ENCODE data around the gene GPR152.
"Not testable (repeated sequence)": the region's sequence is repeated elsewhere in the genome, so short reads cannot be mapped to it uniquely, and the experiment has no call there.

Gene GPR152

DNA sequence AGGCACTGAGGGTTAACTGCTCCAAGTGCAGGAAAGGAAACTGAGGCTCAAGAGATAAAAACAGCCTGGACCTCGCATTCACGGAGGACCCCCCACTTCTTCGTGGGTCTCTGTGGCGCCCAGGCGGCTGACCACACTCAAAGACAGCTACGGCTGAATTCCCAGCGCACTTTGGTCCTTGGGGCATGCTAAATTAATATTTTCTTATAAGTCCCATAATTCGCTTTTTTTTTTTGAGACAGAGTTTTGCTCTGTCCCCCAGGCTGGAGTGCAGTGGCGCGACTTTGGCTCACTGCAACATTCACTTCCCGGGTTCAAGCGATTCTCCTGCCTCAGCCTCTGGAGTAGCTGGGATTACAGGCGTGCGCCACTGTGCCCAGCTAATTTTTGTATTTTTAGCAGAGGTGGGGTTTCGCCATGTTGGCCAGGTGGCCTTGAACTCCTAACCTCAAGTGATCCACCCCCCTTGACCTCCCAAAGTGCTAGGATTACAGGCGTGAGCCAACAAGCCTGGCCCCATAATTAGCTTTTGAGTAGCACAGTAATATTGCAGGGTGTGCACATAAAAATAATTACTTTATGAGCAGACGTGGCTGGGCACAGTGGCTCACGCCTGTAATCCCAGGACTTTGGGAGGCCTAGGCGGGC, 50.2 kb downstream of the GPR152 start:
- peak overlapping the region; percentile 8 for H3K4me3 ChIP-seq (ENCODE audit: low read length)
- H3K36me3 ChIP-seq (ENCODE audit: control insufficient read depth, insufficient read depth, low read length), result peaks cover 11% of the 10 kb centered on the region
- H3K27me3 ChIP-seq (ENCODE audit: control insufficient read depth, insufficient read depth, low read length); H3K9me3 ChIP-seq (ENCODE audit: control insufficient read depth, low read length): not testable (repeated sequence)
- peak overlapping the region; percentile 87 for H3K9ac ChIP-seq (ENCODE audit: low read length)
- H3K4me1 ChIP-seq (ENCODE audit: control insufficient read depth, insufficient read depth, low read length), result peaks cover 16% of the 10 kb centered on the region

DNA sequence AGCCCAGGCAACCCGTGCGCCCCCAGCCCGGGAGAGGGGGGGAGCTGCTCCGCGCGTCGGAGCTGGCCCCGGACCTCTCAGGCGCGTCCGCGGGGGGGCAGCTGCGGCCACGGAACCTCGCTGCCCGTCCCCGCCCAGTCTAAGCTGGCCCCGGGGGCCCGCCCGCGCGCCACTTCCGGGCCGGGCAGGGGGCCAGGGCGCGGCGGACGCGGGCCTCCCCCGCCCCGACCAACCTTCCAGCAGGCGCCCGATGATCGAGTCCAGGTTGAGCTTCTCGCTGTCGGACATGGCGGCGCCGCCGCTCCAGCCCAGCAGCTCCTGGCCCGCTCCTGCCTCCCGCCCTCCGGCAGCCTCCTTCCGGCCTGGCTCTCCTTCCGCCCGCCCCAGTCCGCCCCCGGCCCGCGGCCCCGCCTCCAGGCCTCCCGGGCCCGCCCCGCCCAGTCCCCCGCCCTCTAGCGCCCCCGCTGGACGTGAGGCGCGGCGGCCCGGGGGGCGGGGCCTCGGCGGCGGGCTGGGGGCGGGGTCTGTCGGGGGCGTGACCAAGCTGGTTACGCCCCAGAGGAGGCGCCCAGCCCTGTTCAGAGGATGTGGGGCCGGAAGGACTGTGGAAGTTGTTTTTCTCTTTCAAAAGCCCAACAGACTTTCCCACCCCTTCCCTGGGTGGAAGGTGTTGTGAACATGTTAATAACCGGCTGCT, 50.9 kb downstream of the GPR152 start, which contains the start of gene PPP1CA:
Gene PPP1CA (minus strand): TSS at position 364 of the 697 bp plus-strand sequence. CDS start 76 bp downstream, at position 288.
- peak within 1 kb of the TSS; percentile 93 for H3K9ac ChIP-seq (ENCODE audit: low read length)
- peaks cover 16% of the 10 kb centered on the region for H3K4me1 ChIP-seq (ENCODE audit: control insufficient read depth, insufficient read depth, low read length)
- H3K9me3 ChIP-seq (ENCODE audit: control insufficient read depth, low read length), result no peaks in the 10 kb centered on the region
- H3K36me3 ChIP-seq (ENCODE audit: control insufficient read depth, insufficient read depth, low read length), result peaks cover 11% of the 10 kb centered on the region
- H3K27me3 ChIP-seq (ENCODE audit: control insufficient read depth, insufficient read depth, low read length), result peaks cover 3% of the 10 kb centered on the region
- peak within 1 kb of the TSS; percentile 82 for H3K4me3 ChIP-seq (ENCODE audit: low read length)

Data from mucosa of stomach (tissue), 1 donor.